Measurements from ENCODE around the gene IL34.

DNA sequence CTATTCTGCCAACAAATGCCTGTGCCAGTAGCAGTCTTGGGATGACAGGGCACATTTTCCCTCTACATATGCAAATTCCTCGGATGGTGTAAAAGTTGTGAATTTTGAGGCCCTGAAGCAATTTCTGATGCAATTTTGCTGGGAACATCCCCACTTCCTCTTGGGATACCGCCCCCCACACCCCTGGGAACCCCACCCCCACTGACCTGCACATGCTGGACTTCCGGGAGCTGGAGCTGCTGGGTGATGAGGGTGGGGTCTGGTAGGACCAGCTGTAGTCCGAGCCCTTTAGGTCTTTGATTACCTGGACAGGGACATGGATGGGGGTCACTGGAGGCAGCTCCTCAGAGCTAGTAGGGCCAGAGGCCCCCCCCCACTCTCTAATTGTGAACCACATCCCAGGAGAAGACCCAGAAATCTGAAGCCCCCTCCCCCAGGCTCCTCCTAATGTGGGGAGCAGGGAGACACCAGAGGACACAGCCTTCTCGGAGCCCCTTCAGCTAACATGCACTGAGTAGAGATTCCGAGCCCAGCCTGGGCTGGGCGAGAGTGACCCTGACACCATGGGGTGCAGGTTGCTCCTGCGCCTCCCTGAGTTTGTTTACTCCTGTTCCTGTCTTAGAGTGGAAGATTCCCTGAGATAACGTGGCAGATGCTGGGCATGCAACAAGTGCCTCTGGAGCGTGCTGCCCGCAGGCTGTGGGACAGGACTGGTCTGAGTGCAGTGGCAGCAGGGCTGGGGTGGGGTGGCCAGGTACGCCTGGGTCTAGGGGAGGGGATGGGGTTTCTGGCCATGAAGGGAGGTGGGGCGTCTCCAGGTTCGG is 30.5 kb downstream of the IL34 start:
- no peak for TF ChIP-seq CTCF (IDR thresholded peaks at IDR 0.05; ENCODE audit: control extremely low read depth in 1 of 3, insufficient read depth in 1 of 3, low read depth in 1 of 3, low read length in 3 of 3)
- no peak for TF ChIP-seq MAFK (IDR thresholded peaks at IDR 0.05; ENCODE audit: low read depth, low read length)
- TF ChIP-seq KDM4A (IDR thresholded peaks at IDR 0.05; ENCODE audit: low read depth, low read length, severe bottlenecking): no peak
- no peak for TF ChIP-seq EZH2 (IDR thresholded peaks at IDR 0.05; ENCODE audit: low read depth, low read length, severe bottlenecking)
- TF ChIP-seq POLR2AphosphoS5 (IDR thresholded peaks at IDR 0.05; ENCODE audit: low read depth, low read length): no peak
- TF ChIP-seq YY1 (IDR thresholded peaks at IDR 0.05; ENCODE audit: low read depth, low read length): no peak
- no peak for TF ChIP-seq POLR2A (IDR thresholded peaks at IDR 0.05; ENCODE audit: control extremely low read depth in 1 of 2, low read depth in 2 of 2, low read length in 2 of 2)
- TF ChIP-seq JUN (IDR thresholded peaks at IDR 0.05; ENCODE audit: low read depth, low read length): no peak
- TF ChIP-seq, protein P1, sequence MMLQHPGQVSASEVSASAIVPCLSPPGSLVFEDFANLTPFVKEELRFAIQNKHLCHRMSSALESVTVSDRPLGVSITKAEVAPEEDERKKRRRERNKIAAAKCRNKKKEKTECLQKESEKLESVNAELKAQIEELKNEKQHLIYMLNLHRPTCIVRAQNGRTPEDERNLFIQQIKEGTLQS (IDR thresholded peaks at IDR 0.05; ENCODE audit: insufficient read depth, low read depth, low read length): no peak

Measured in H1 (cell line).